ENCODE data around the gene INIP. TPM values are rescaled to one million over a fixed set of nuclear protein-coding genes. Genes with fewer than 3 reads are reported as not detected.

The INIP gene
- total and polyA plus RNA-seq, 2 of the 13 experiments (the other 11 are each of a cell fraction or from before 2014, with no cell fraction given): 13.6 to 28.6 TPM

DNA sequence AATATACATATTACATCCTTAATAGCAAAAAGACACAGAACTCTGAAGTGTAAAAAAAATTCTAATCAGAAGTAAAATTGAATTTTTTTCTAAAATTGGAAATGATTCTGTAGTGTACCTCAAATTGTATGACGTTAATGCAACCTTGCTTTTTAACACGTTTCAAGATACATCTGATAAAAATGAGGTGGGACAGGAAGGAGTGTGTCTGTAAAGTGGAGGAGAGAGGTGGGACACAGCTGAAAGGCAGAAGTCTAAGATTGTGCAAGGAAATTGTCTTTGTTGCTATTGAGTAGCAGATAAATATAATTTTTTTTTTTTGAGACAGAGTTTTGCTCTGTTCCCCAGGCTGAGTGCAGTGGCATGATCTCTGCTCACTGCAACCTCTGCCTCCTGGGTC is 17.0 kb upstream of the INIP start (continued):
- TF ChIP-seq XRCC5 (optimal IDR thresholded peaks at IDR 0.05; ENCODE audit: low read length) (no peak), ATF7-NPFF (CRISPR knock-in tag; IDR thresholded peaks at IDR 0.05; ENCODE audit: low read depth) (no peak), ZNF672 (CRISPR knock-in tag; IDR thresholded peaks at IDR 0.05) (no peak), KDM2A (CRISPR knock-in tag; IDR thresholded peaks at IDR 0.05; ENCODE audit: borderline replicate concordance, low read depth) (no peak), ZNF629 (CRISPR knock-in tag; conservative IDR thresholded peaks at IDR 0.05) (no peak), SMARCE1 (IDR thresholded peaks at IDR 0.05; ENCODE audit: borderline replicate concordance) (no peak), ZNF432 (CRISPR knock-in tag; IDR thresholded peaks at IDR 0.05; ENCODE audit: borderline replicate concordance) (no peak), HCFC1 (IDR thresholded peaks at IDR 0.05; ENCODE audit: low read depth, low read length) (no peak), ZNF451 (CRISPR knock-in tag; IDR thresholded peaks at IDR 0.05) (no peak), ZNF333 (CRISPR knock-in tag; IDR thresholded peaks at IDR 0.05; ENCODE audit: borderline replicate concordance) (no peak)
- TF ChIP-seq, protein P1, sequence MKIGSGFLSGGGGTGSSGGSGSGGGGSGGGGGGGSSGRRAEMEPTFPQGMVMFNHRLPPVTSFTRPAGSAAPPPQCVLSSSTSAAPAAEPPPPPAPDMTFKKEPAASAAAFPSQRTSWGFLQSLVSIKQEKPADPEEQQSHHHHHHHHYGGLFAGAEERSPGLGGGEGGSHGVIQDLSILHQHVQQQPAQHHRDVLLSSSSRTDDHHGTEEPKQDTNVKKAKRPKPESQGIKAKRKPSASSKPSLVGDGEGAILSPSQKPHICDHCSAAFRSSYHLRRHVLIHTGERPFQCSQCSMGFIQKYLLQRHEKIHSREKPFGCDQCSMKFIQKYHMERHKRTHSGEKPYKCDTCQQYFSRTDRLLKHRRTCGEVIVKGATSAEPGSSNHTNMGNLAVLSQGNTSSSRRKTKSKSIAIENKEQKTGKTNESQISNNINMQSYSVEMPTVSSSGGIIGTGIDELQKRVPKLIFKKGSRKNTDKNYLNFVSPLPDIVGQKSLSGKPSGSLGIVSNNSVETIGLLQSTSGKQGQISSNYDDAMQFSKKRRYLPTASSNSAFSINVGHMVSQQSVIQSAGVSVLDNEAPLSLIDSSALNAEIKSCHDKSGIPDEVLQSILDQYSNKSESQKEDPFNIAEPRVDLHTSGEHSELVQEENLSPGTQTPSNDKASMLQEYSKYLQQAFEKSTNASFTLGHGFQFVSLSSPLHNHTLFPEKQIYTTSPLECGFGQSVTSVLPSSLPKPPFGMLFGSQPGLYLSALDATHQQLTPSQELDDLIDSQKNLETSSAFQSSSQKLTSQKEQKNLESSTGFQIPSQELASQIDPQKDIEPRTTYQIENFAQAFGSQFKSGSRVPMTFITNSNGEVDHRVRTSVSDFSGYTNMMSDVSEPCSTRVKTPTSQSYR (CRISPR knock-in tag; IDR thresholded peaks at IDR 0.05; ENCODE audit: borderline replicate concordance): no peak
- TF ChIP-seq, protein P2, sequence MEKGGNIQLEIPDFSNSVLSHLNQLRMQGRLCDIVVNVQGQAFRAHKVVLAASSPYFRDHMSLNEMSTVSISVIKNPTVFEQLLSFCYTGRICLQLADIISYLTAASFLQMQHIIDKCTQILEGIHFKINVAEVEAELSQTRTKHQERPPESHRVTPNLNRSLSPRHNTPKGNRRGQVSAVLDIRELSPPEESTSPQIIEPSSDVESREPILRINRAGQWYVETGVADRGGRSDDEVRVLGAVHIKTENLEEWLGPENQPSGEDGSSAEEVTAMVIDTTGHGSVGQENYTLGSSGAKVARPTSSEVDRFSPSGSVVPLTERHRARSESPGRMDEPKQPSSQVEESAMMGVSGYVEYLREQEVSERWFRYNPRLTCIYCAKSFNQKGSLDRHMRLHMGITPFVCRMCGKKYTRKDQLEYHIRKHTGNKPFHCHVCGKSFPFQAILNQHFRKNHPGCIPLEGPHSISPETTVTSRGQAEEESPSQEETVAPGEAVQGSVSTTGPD (CRISPR knock-in tag; IDR thresholded peaks at IDR 0.05): no peak
- TF ChIP-seq, protein P3, sequence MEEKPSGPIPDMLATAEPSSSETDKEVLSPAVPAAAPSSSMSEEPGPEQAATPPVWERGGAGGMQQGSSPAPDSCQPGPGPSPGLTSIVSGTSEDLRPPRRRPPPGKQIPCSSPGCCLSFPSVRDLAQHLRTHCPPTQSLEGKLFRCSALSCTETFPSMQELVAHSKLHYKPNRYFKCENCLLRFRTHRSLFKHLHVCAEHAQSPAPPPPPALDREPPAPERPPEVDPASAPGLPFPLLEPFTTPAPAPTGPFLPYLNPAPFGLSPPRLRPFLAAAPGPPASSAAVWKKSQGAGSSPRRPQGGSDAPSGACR (CRISPR knock-in tag; IDR thresholded peaks at IDR 0.05): no peak
